Measurements from ENCODE around the gene SSBP3. TPM values are rescaled to one million over a fixed set of nuclear protein-coding genes. Genes with fewer than 3 reads are reported as not detected.

The SSBP3 gene
- total RNA-seq, 3 donors from 2014 or later = 21.3 to 28.0 (median 25.6) TPM

DNA sequence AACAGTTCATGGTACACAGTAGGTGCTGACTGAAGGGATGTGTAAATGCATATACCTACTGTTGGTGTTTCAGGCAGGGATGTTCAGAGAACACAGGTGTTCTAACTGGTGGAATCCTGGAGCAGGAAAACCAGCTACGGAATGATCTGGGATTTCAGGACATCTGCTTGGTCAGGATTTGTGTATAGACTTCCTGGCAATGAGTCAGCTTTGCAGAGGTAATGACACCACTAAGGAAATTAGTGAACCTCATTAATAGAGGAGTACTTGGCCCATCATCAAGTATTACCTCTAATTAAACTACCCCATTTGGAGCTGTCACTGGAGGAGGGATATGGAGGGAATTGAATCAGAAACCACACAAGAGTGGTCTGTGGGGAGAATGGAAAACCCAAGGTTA, 198.9 kb downstream of the SSBP3 start:
- intact Hi-C loops (cut with DNase I; ENCODE audit: low total_unique reads) = no loop called here
- Histone ChIP-seq H3K4me1 (no peaks in the 10 kb centered on the region), H3K36me3 (peaks cover 6% of the 10 kb centered on the region), H3K4me3 (no peak overlapping the region), H3K27ac (no peak overlapping the region), H3K9me3 (no peaks in the 10 kb centered on the region), H3K27me3 (no peaks in the 10 kb centered on the region)
- TF ChIP-seq POLR2A (IDR thresholded peaks at IDR 0.05) (no peak), POLR2AphosphoS5 (IDR thresholded peaks at IDR 0.05) (no peak)
- TF ChIP-seq, protein P1, sequence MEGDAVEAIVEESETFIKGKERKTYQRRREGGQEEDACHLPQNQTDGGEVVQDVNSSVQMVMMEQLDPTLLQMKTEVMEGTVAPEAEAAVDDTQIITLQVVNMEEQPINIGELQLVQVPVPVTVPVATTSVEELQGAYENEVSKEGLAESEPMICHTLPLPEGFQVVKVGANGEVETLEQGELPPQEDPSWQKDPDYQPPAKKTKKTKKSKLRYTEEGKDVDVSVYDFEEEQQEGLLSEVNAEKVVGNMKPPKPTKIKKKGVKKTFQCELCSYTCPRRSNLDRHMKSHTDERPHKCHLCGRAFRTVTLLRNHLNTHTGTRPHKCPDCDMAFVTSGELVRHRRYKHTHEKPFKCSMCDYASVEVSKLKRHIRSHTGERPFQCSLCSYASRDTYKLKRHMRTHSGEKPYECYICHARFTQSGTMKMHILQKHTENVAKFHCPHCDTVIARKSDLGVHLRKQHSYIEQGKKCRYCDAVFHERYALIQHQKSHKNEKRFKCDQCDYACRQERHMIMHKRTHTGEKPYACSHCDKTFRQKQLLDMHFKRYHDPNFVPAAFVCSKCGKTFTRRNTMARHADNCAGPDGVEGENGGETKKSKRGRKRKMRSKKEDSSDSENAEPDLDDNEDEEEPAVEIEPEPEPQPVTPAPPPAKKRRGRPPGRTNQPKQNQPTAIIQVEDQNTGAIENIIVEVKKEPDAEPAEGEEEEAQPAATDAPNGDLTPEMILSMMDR (IDR thresholded peaks at IDR 0.05) = no peak
- no peak for DNase-seq (ENCODE audit: low spot score in 2 of 2)

DNA sequence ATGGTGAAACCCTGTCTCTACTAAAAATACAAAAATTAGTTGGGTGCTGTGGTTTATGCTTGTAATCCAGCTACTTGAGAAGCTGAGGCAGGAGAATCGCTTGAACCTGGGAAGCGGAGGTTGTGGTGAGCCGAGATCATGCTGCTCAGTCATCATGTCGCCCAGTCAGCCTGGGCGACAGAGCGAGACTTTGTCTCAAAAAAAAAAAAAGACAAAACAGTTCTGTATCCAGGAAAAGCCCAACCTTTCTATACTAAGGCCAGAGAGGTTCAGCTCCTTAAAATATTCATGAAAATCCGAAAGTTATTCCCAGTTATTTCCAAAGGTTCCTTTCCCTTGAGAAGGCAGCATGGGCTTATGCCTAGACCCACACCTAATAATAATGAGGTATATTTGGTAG, 202.0 kb downstream of the SSBP3 start:
- Histone ChIP-seq H3K4me1 (peaks cover 6 to 12% of the 10 kb centered on the region in 2 donors), H3K4me3 (no peak overlapping the region), H3K27ac (no peak overlapping the region), H3K9me3 (no peaks in the 10 kb centered on the region), H3K36me3 (peaks cover 3% of the 10 kb centered on the region), H3K27me3 (no peaks in the 10 kb centered on the region)
- TF ChIP-seq POLR2AphosphoS5 (IDR thresholded peaks at IDR 0.05) = no peak
- TF ChIP-seq, protein P1 (IDR thresholded peaks at IDR 0.05) = no peak
- TF ChIP-seq POLR2A (IDR thresholded peaks at IDR 0.05) = no peak
- no peak for DNase-seq (ENCODE audit: low spot score in 2 of 2)
- intact Hi-C loops (cut with DNase I; ENCODE audit: low total_unique reads) = no loop called here

DNA sequence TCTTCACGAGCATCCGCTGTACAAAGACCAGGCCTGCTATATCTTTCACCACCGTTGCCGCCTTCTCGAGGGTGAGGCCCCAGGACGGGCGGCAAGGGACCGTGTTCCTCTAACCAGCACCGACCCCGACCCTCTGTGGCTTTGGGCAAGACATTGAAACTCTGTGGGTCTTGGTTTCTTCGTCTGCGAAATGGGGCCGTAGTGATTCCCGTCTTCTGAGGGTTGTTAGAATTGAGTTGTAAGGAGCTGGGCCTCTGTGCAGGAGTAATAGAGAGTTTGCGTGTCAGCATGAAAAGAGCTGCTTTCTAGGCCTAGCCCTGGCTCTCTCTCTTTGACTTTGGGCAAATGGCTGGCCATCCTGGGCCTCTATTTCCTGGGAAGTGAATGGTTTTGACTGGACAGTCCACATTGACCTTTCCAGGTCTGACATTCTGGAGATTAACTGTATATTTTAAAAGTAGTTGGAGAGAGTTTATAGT, 205.6 kb downstream of the SSBP3 start:
- H3K4me3 ChIP-seq = peak overlapping the region; percentile 69 to 96 (median 92)
- peaks cover under 1% of the 10 kb centered on the region for H3K36me3 ChIP-seq
- peak overlapping the region; percentile 82 to 85 for H3K27ac ChIP-seq
- H3K4me1 ChIP-seq = peaks cover 6 to 15% of the 10 kb centered on the region in 2 donors
- no peak for DNase-seq (ENCODE audit: low spot score in 2 of 2)
- intact Hi-C loops (cut with DNase I; ENCODE audit: low total_unique reads) = no loop called here
- TF ChIP-seq POLR2A (IDR thresholded peaks at IDR 0.05) = no peak
- TF ChIP-seq POLR2AphosphoS5 (IDR thresholded peaks at IDR 0.05) = no peak
- TF ChIP-seq, protein P1 (IDR thresholded peaks at IDR 0.05) = no peak
- H3K27me3 ChIP-seq = no peaks in the 10 kb centered on the region
- no peaks in the 10 kb centered on the region for H3K9me3 ChIP-seq

DNA sequence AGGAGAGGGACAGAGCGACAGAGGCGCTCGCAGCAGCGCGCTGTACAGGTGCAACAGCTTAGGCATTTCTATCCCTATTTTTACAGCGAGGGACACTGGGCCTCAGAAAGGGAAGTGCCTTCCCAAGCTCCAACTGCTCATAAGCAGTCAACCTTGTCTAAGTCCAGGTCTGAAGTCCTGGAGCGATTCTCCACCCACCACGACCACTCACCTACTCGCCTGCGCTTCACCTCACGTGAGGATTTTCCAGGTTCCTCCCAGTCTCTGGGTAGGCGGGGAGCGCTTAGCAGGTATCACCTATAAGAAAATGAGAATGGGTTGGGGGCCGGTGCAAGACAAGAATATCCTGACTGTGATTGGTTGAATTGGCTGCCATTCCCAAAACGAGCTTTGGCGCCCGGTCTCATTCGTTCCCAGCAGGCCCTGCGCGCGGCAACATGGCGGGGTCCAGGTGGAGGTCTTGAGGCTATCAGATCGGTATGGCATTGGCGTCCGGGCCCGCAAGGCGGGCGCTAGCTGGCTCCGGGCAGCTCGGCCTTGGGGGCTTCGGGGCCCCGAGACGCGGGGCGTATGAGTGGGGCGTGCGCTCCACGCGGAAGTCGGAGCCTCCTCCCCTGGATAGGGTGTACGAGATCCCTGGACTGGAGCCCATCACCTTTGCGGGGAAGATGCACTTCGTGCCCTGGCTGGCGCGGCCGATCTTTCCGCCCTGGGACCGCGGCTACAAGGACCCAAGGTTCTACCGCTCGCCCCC, 206.3 kb downstream of the SSBP3 start, which contains the start of the genes CYB5RL and MRPL37:
Gene CYB5RL, minus strand, starts transcription at position 266 of the 754 bp plus-strand sequence. CDS start 4,414 bp downstream, outside the sequence.
Gene MRPL37, plus strand, starts transcription at position 403 of the 754 bp plus-strand sequence. Its CDS starts 77 bp downstream, at position 480.
- H3K27ac ChIP-seq = peak within 1 kb of the TSS; percentile 82 to 85
- peak; percentile 89 to 91 for DNase-seq (ENCODE audit: low spot score in 2 of 2)

More for the DNA sequence above, 206.3 kb downstream of the SSBP3 start, which contains the start of the genes CYB5RL and MRPL37:
- no peaks in the 10 kb centered on the region for H3K27me3 ChIP-seq
- peaks cover 6 to 15% of the 10 kb centered on the region in 2 donors for H3K4me1 ChIP-seq
- no peaks in the 10 kb centered on the region for H3K9me3 ChIP-seq
- TF ChIP-seq, protein P1 (IDR thresholded peaks at IDR 0.05) = no peak
- peak in 2 of 3 donors; percentile 12 to 62 for TF ChIP-seq POLR2AphosphoS5 (IDR thresholded peaks at IDR 0.05)
- TF ChIP-seq POLR2A (IDR thresholded peaks at IDR 0.05) = no peak
- H3K4me3 ChIP-seq = peak within 1 kb of the TSS; percentile 69 to 96 (median 92)
- intact Hi-C loops (cut with DNase I; ENCODE audit: low total_unique reads) = no loop called here
- H3K36me3 ChIP-seq = no peaks in the 10 kb centered on the region

Data from breast epithelium (tissue), 4 donors.